HepG2 (cell line): ENCODE measurements around the gene VPS13D. TPM values are rescaled to one million over a fixed set of nuclear protein-coding genes. Genes with fewer than 3 reads are reported as not detected.

ENCODE experiments used
- CBX1 ChIP-seq: IDR thresholded peaks from one replicate; pipeline ENCODE4 v1.6.1; 2016; ENCODE audit warnings: antibody characterized with exemption, low read depth
- DMTF1 ChIP-seq: sonication (generic); formaldehyde crosslinking; IDR thresholded peaks from 2 replicates; pipeline ENCODE4 v1.4.0; 2020; ENCODE audit warnings: mild to moderate bottlenecking, missing genetic modification reagents
- ELK4 ChIP-seq: sonication (generic); formaldehyde crosslinking; IDR thresholded peaks from 2 replicates; pipeline ENCODE4 v1.9.0; 2021; ENCODE audit warnings: missing genetic modification reagents, borderline replicate concordance
- HOXA3 ChIP-seq: sonication (generic); formaldehyde crosslinking; IDR thresholded peaks from 2 replicates; pipeline ENCODE4 v1.5.0; 2020; ENCODE audit warnings: missing genetic modification reagents
- MTA1 ChIP-seq: sonication (generic); formaldehyde crosslinking; IDR thresholded peaks from 2 replicates; pipeline ENCODE4 v1.4.0; 2020; ENCODE audit warnings: missing genetic modification reagents, mild to moderate bottlenecking, borderline replicate concordance
- PAF1 ChIP-seq: IDR thresholded peaks from 2 replicates; pipeline ENCODE4 v1.6.1; 2016; ENCODE audit warnings: missing genetic modification reagents, missing compliant biosample characterization
- RFX1 ChIP-seq: fragments of 450-650 bp; IDR thresholded peaks from 2 replicates; pipeline ENCODE4 v1.6.1; 2017
- U2AF2 ChIP-seq: fragments of 200-400 bp; formaldehyde crosslinking; IDR thresholded peaks from 2 replicates; pipeline ENCODE4 v1.6.1; 2017; ENCODE audit warnings: low read depth, mild to moderate bottlenecking, low read length
- ZBTB3 ChIP-seq: sonication (generic); formaldehyde crosslinking; IDR thresholded peaks from 2 replicates; pipeline ENCODE4 v1.4.0; 2020; ENCODE audit warnings: low read depth, mild to moderate bottlenecking, moderate library complexity, missing genetic modification reagents, borderline replicate concordance
- ZFP82 ChIP-seq: sonication (generic); formaldehyde crosslinking; IDR thresholded peaks from 2 replicates; pipeline ENCODE4 v1.5.1; 2020; ENCODE audit warnings: mild to moderate bottlenecking, missing genetic modification reagents, borderline replicate concordance
- ZNF3 ChIP-seq: IDR thresholded peaks from 2 replicates; pipeline ENCODE4 v1.7.0; 2017; ENCODE audit warnings: inconsistent platforms
- ZNF382 ChIP-seq: sonication (generic); formaldehyde crosslinking; IDR thresholded peaks from 2 replicates; pipeline ENCODE4 v1.5.0; 2020; ENCODE audit warnings: missing genetic modification reagents, mild to moderate bottlenecking, borderline replicate concordance
- ZNF614 ChIP-seq: IDR thresholded peaks from 2 replicates; pipeline ENCODE4 v1.6.1; 2018; ENCODE audit warnings: missing biosample characterization, missing genetic modification reagents, inconsistent platforms, borderline replicate concordance
- ZNF782 ChIP-seq: sonication (generic); formaldehyde crosslinking; IDR thresholded peaks from 2 replicates; pipeline ENCODE4 v1.4.0; 2020; ENCODE audit warnings: missing genetic modification reagents, mild to moderate bottlenecking, borderline replicate concordance
- ZSCAN25 ChIP-seq: sonication (generic); formaldehyde crosslinking; IDR thresholded peaks from 2 replicates; pipeline ENCODE4 v1.8.0; 2022; ENCODE audit warnings: mild to moderate bottlenecking, missing genetic modification reagents
- ZSCAN31 ChIP-seq: sonication (generic); formaldehyde crosslinking; IDR thresholded peaks from 2 replicates; pipeline ENCODE4 v1.5.0; 2020; ENCODE audit warnings: low read depth, mild to moderate bottlenecking, missing genetic modification reagents
- polyA plus RNA-seq, 8 experiments: library from polyadenylated mRNA; depleted of rRNA in 3 of 8; stranded (reverse) in 7 of 8; unstranded in 1 of 8; fragments of >200 nt; fragmentation: Illumina TruSeq in 4 of 8; extraction: Trizol in 4 of 8; gene quantifications; 2 replicates each; pipeline versions ENCODE4 v1.2.1 to v1.2.3, GENCODE V29; 2011 to 2016; ENCODE audit warnings: low read depth in 4 of 8, missing spikeins in 1 of 8, mixed read lengths in 1 of 8; ENCODE audit not compliant: insufficient read depth in 1 of 8
- total RNA-seq, 5 experiments: library from RNA; depleted of rRNA; stranded (reverse); fragments of >200 nt; fragmentation: Illumina TruSeq; extraction: Trizol; gene quantifications; 2 replicates each; pipeline ENCODE4 v1.2.3, GENCODE V29; 2016; ENCODE audit warnings: low read depth in 1 of 5
- TF ChIP-seq, protein P1 (sequence below): sonication (generic); formaldehyde crosslinking; IDR thresholded peaks from 2 replicates; pipeline ENCODE4; 2020; ENCODE audit warnings: missing genetic modification reagents, mild to moderate bottlenecking, borderline replicate concordance
- TF ChIP-seq, protein P2 (sequence below): IDR thresholded peaks from 2 replicates; pipeline ENCODE4 v1.6.1; 2016; ENCODE audit warnings: control low read depth
- TF ChIP-seq, protein P3 (sequence below): IDR thresholded peaks from 2 replicates; pipeline ENCODE4 v1.6.1; 2016; ENCODE audit warnings: missing compliant biosample characterization, missing genetic modification reagents, borderline replicate concordance

VPS13D gene
- total and polyA plus RNA-seq, 2 of the 13 experiments (the other 11 are each of a cell fraction or from before 2014, with no cell fraction given) = 8.6 to 13.9 TPM

DNA sequence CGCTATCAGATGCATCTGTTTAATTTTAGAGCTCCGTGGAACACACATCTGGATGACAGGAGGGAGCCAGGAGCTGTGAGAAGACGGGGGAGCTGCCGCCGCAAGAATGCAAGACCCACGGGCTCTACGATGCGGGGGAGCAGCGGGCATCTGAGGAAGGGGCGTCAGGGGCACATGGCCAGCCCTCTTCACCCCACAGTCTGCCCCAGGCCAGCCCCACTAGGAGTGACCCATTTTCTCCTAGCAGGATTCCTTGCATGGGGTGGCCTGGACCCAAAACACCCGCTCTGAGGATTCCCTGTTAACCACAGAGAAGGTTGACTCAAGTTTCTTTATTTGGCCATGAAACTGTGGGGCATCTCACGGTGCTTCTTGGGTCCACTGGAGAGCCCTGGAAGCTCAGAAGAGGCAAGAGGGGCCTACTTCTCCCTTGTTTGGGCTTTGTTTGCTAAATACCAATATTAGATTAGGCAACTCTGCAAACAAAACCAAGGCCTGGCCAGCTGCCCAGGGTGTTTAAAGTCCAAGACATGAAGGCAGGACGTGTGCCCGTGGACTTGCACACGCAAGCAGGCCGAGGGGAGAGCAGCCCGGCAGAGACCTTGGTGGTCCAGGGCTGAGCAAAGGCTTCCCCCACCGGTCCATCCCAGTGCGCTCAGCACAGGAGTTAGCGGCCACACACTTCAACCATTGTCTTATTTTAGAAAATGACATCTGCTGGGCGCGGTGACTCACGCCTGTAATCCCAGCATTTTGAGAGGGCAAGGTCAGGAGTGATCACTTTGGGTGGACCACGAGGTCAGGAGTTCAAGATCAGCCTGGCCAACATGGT, 298.4 kb downstream of the VPS13D start (continued):
- TF ChIP-seq ZBTB3 (CRISPR knock-in tag) (no peak), ZNF3 (CRISPR knock-in tag) (no peak; the same call in 1 of the 2 replicates), MTA1 (peak; percentile 99), HOXA3 (peak; percentile 92), ZNF614 (peak; percentile 91; the same call in 1 of the 2 replicates), ZNF782 (no peak; the same call in 1 of the 2 replicates), ZSCAN31 (CRISPR knock-in tag) (peak; percentile 51; the same call in 1 of the 2 replicates), U2AF2 (no peak), CBX1 (no peak), ZFP82 (CRISPR knock-in tag) (peak; percentile 86), ZNF382 (CRISPR knock-in tag) (no peak), PAF1 (CRISPR knock-in tag) (no peak), ZSCAN25 (CRISPR knock-in tag) (peak; percentile 74; the same call in 1 of the 2 replicates), DMTF1 (CRISPR knock-in tag) (no peak), RFX1 (no peak), ELK4 (CRISPR knock-in tag) (no peak)
- TF ChIP-seq, protein P1, sequence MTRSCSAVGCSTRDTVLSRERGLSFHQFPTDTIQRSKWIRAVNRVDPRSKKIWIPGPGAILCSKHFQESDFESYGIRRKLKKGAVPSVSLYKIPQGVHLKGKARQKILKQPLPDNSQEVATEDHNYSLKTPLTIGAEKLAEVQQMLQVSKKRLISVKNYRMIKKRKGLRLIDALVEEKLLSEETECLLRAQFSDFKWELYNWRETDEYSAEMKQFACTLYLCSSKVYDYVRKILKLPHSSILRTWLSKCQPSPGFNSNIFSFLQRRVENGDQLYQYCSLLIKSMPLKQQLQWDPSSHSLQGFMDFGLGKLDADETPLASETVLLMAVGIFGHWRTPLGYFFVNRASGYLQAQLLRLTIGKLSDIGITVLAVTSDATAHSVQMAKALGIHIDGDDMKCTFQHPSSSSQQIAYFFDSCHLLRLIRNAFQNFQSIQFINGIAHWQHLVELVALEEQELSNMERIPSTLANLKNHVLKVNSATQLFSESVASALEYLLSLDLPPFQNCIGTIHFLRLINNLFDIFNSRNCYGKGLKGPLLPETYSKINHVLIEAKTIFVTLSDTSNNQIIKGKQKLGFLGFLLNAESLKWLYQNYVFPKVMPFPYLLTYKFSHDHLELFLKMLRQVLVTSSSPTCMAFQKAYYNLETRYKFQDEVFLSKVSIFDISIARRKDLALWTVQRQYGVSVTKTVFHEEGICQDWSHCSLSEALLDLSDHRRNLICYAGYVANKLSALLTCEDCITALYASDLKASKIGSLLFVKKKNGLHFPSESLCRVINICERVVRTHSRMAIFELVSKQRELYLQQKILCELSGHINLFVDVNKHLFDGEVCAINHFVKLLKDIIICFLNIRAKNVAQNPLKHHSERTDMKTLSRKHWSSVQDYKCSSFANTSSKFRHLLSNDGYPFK (CRISPR knock-in tag) = no peak
- TF ChIP-seq, protein P2, sequence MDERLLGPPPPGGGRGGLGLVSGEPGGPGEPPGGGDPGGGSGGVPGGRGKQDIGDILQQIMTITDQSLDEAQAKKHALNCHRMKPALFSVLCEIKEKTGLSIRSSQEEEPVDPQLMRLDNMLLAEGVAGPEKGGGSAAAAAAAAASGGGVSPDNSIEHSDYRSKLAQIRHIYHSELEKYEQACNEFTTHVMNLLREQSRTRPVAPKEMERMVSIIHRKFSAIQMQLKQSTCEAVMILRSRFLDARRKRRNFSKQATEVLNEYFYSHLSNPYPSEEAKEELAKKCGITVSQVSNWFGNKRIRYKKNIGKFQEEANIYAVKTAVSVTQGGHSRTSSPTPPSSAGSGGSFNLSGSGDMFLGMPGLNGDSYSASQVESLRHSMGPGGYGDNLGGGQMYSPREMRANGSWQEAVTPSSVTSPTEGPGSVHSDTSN = no peak
- TF ChIP-seq, protein P3, sequence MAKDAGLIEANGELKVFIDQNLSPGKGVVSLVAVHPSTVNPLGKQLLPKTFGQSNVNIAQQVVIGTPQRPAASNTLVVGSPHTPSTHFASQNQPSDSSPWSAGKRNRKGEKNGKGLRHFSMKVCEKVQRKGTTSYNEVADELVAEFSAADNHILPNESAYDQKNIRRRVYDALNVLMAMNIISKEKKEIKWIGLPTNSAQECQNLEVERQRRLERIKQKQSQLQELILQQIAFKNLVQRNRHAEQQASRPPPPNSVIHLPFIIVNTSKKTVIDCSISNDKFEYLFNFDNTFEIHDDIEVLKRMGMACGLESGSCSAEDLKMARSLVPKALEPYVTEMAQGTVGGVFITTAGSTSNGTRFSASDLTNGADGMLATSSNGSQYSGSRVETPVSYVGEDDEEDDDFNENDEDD (CRISPR knock-in tag) = peak; percentile 29; the same call in 1 of the 2 replicates
